ENCODE measurements around the gene EDDM3A. TPM values are rescaled to one million over a fixed set of nuclear protein-coding genes. Genes with fewer than 3 reads are reported as not detected.
"Not testable (repeated sequence)": the region's sequence is repeated elsewhere in the genome, so short reads cannot be mapped to it uniquely, and the experiment has no call there.

The EDDM3A gene
- total and polyA plus RNA-seq, 2 of the 4 experiments (the other 2 are of a cell fraction) = not detected

DNA sequence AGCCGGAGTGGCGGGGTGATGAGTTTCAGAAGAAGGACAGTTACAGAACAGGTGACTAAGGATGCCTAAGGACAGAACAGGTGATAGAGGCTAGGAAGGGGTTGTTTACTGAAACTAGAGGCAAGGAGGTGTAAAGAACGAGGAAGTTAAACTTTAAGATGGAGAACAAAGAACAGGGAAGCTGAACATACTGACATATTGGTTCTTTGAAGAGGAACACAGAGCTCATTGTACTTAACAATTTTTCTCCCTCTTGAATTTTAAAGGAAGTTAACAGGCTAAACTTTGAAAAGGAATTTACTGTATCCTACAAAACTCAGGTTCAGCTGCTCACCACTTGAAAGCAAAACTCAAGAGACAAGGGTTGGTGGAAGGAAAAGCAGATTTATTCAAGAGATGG lies 19.6 kb upstream of the EDDM3A start:
- intact Hi-C loops (cut with micrococcal nuclease); H3K36me3 ChIP-seq (ENCODE audit: control insufficient read depth, insufficient read depth, low read length); H2AK9ac ChIP-seq (replicated peaks; ENCODE audit: low read depth, low read length, poor library complexity); dilution Hi-C loops (cut with HindIII; ENCODE audit: low sequenced_read_pairs, unreplicated experiment); H3K23ac ChIP-seq (ENCODE audit: low read depth, low read length); H4K5ac ChIP-seq (ENCODE audit: low read depth, low read length); H3K14ac ChIP-seq (replicated peaks; ENCODE audit: low read depth, low read length); ATAC-seq (ENCODE audit: low read depth); H3K4me1 ChIP-seq (ENCODE audit: control insufficient read depth, insufficient read depth, low read length); in situ Hi-C loops (cut with MboI; ENCODE audit: low sequenced_read_pairs); BruUV-seq (replicated peaks); CTCF ChIA-PET; H3K79me1 ChIP-seq (ENCODE audit: low read depth in 1 of 2, low read length in 2 of 2); H2AK5ac ChIP-seq (ENCODE audit: low read depth, low read length); H3K27ac ChIP-seq (ENCODE audit: insufficient read depth, low read length); H2BK5ac ChIP-seq (ENCODE audit: low read depth, low read length, poor library complexity, severe bottlenecking); H3K4me3 ChIP-seq (ENCODE audit: insufficient read depth, low read depth, low read length); H4K91ac ChIP-seq (ENCODE audit: insufficient read depth, low read depth, low read length); H3K4me2 ChIP-seq (ENCODE audit: low read depth, low read length); H2BK120ac ChIP-seq (ENCODE audit: low read depth, low read length); H4K8ac ChIP-seq (ENCODE audit: low read depth in 2 of 2, low read length in 2 of 2); H2BK15ac ChIP-seq (ENCODE audit: low read depth, low read length); POLR2A ChIA-PET (ENCODE audit: unreplicated experiment); H2BK20ac ChIP-seq (ENCODE audit: low read depth, low read length); H3K9ac ChIP-seq (ENCODE audit: low read depth, low read length); H3K56ac ChIP-seq (ENCODE audit: extremely low read depth, insufficient read depth, low read length); DNase-seq; H3K9me3 ChIP-seq (ENCODE audit: control insufficient read depth, insufficient read depth, low read length); H3K9me1 ChIP-seq (ENCODE audit: insufficient read depth, low read length); H2AFZ ChIP-seq (replicated peaks; ENCODE audit: low read length, poor library complexity); H4K20me1 ChIP-seq (ENCODE audit: insufficient read depth, low read length); H3K18ac ChIP-seq (ENCODE audit: low read depth, low read length); H3K4ac ChIP-seq (ENCODE audit: low read depth, low read length): not testable (repeated sequence)
- H3K27me3 ChIP-seq (ENCODE audit: control insufficient read depth, insufficient read depth, low read length) = peaks cover 15% of the 10 kb centered on the region
- 100% methylated on average over 1 of the region's 3 CpGs; no CpG with 5 or more reads in 1 of the 2 experiments for WGBS, 2 experiments (ENCODE audit: extremely low coverage in 2 of 2, insufficient read length in 1 of 2)

Measured in IMR-90 (cell line).